CD14-positive monocyte (primary cell): ENCODE results near the gene TMEM248. TPM values are rescaled to one million over a fixed set of nuclear protein-coding genes. Genes with fewer than 3 reads are reported as not detected.
A peak's percentile ranks its signal among the peaks of the same experiment; 100 is the strongest.

ENCODE experiments used
- DNase-seq, 3 donors: peaks; one replicate each; pipeline ENCODE4 v3.0.0-alpha.2; 2011 to 2022
- H2AFZ ChIP-seq: 2 replicates; pipeline ENCODE4 v1.6.0; 2012; ENCODE audit warnings: mild to moderate bottlenecking, low read depth, low read length, inconsistent platforms; ENCODE audit not compliant: insufficient read depth, poor library complexity, severe bottlenecking
- H3K27ac ChIP-seq, 2 donors: 1 replicate in 1 of 2; 2 replicates in 1 of 2; pipeline ENCODE4 v1.5.1; 2012 to 2013; ENCODE audit warnings: low read length in 2 of 2, control low read depth in 1 of 2, inconsistent platforms in 1 of 2, low read depth in 1 of 2, mild to moderate bottlenecking in 1 of 2
- H3K27me3 ChIP-seq, 2 donors: one replicate each; pipeline versions ENCODE4 v1.6.0 to v1.6.1; 2011 to 2013; ENCODE audit warnings: low read length in 2 of 2; ENCODE audit not compliant: control insufficient read depth in 2 of 2, insufficient read depth in 2 of 2
- H3K36me3 ChIP-seq, 2 donors: replicated peaks in 1 of 2; 1 replicate in 1 of 2; 2 replicates in 1 of 2; pipeline versions ENCODE4 v1.5.1 to v1.6.1; 2012 to 2013; ENCODE audit warnings: low read length in 2 of 2, control low read depth in 1 of 2, inconsistent platforms in 1 of 2, mild to moderate bottlenecking in 1 of 2; ENCODE audit not compliant: insufficient read depth in 2 of 2, control insufficient read depth in 1 of 2
- H3K4me1 ChIP-seq, 2 donors: 1 replicate in 1 of 2; 2 replicates in 1 of 2; pipeline versions ENCODE4 v1.5.1 to v1.6.1; 2012 to 2013; ENCODE audit warnings: low read length in 2 of 2, control low read depth in 1 of 2, inconsistent platforms in 1 of 2, mild to moderate bottlenecking in 1 of 2, moderate library complexity in 1 of 2; ENCODE audit not compliant: insufficient read depth in 2 of 2, control insufficient read depth in 1 of 2
- H3K4me2 ChIP-seq: replicated peaks from 2 replicates; pipeline ENCODE3; 2012; ENCODE audit warnings: low read length, moderate library complexity, mild to moderate bottlenecking; ENCODE audit not compliant: poor library complexity, severe bottlenecking; ENCODE audit errors: extremely low read depth
- H3K4me3 ChIP-seq, 3 experiments: fragments of 200-600 bp in 1 of 3; sonication (generic) in 1 of 3; replicated peaks in 1 of 3; 1 replicate in 2 of 3; 2 replicates in 1 of 3; pipeline ENCODE4 v1.5.1; 2011 to 2013; ENCODE audit warnings: low read length in 3 of 3, mild to moderate bottlenecking in 3 of 3, control low read depth in 2 of 3, low read depth in 2 of 3, inconsistent platforms in 1 of 3, moderate library complexity in 1 of 3
- H3K79me2 ChIP-seq: 2 replicates; pipeline ENCODE4 v1.6.0; 2012; ENCODE audit warnings: mild to moderate bottlenecking, control low read depth, inconsistent platforms, low read length, moderate library complexity; ENCODE audit not compliant: insufficient read depth
- H3K9ac ChIP-seq: 2 replicates; pipeline ENCODE4 v1.6.0; 2017; ENCODE audit warnings: low read length, mild to moderate bottlenecking; ENCODE audit not compliant: insufficient read depth, poor library complexity, severe bottlenecking
- H3K9me3 ChIP-seq, 2 donors: replicated peaks in 1 of 2; 1 replicate in 1 of 2; 2 replicates in 1 of 2; pipeline versions ENCODE4 v1.5.1 to v1.6.1; 2012 to 2013; ENCODE audit warnings: low read length in 2 of 2, control low read depth in 1 of 2; ENCODE audit not compliant: control insufficient read depth in 1 of 2, insufficient read depth in 1 of 2
- H4K20me1 ChIP-seq: 2 replicates; pipeline ENCODE4 v1.6.0; 2012; ENCODE audit warnings: mild to moderate bottlenecking, low read length, control low read depth, moderate library complexity; ENCODE audit not compliant: insufficient read depth
- H3K27ac Mint-ChIP-seq, 7 donors: one replicate each; pipeline ENCODE4 v1.8.0; 2020; ENCODE audit warnings: mild to moderate bottlenecking in 7 of 7, mixed read lengths in 7 of 7, moderate library complexity in 6 of 7, inconsistent platforms in 2 of 7
- H3K27me3 Mint-ChIP-seq, 3 donors: one replicate each; pipeline ENCODE4 v1.8.0; 2021 to 2022; ENCODE audit warnings: low read depth in 3 of 3, mild to moderate bottlenecking in 3 of 3, mixed read lengths in 3 of 3, moderate library complexity in 3 of 3, inconsistent platforms in 1 of 3
- H3K36me3 Mint-ChIP-seq, 2 donors: one replicate each; pipeline ENCODE4 v1.8.0; 2020; ENCODE audit warnings: mixed read lengths in 2 of 2, inconsistent platforms in 1 of 2, mild to moderate bottlenecking in 1 of 2
- H3K4me1 Mint-ChIP-seq: one replicate; pipeline ENCODE4 v1.8.0; 2020; ENCODE audit warnings: mild to moderate bottlenecking, mixed read lengths
- H3K4me3 Mint-ChIP-seq, 2 donors: one replicate each; pipeline ENCODE4 v1.8.0; 2020; ENCODE audit warnings: mild to moderate bottlenecking in 2 of 2, mixed read lengths in 2 of 2, moderate library complexity in 1 of 2
- H3K9me3 Mint-ChIP-seq, 7 donors: one replicate each; pipeline ENCODE4 v1.8.0; 2020 to 2022; ENCODE audit warnings: mixed read lengths in 7 of 7, mild to moderate bottlenecking in 6 of 7, moderate library complexity in 6 of 7, inconsistent platforms in 2 of 7
- CTCF ChIP-seq: fragments of 200-600 bp; IDR thresholded peaks from one replicate; pipeline ENCODE4 v1.8.0; 2022; ENCODE audit warnings: antibody characterized with exemption, mild to moderate bottlenecking
- WGBS: methylation state at CpG from one replicate; pipeline ENCODE4 v1.1.5; 2013; ENCODE audit warnings: missing lambda C conversion rate; ENCODE audit not compliant: insufficient coverage; 5-methylcytosine and 5-hydroxymethylcytosine counted together
- intact Hi-C, 2 donors: fragments of 100-400 bp; cut with micrococcal nuclease; formaldehyde crosslinking; loops; one replicate each; pipeline versions ENCODE4 v1.15.0 to v1.15.1; 2023
- polyA plus RNA-seq, 3 donors: library from polyadenylated mRNA; depleted of rRNA in 1 of 3; unstranded in 2 of 3; stranded (reverse) in 1 of 3; fragments of 300-500 nt in 2 of 3; fragments of >200 nt in 1 of 3; fragmentation: Illumina TruSeq in 2 of 3; gene quantifications; 1 replicate in 2 of 3; 2 replicates in 1 of 3; pipeline ENCODE4 v1.2.3, GENCODE V29; 2012 to 2021

The TMEM248 gene
- polyA plus RNA-seq, 3 donors: 67.5 to 82.3 (median 78.3) TPM

- H2AFZ ChIP-seq: no peak overlapping the region
- no peak for DNase-seq
- TF ChIP-seq CTCF: no peak
- H3K4me1 ChIP-seq: no peaks in the 10 kb centered on the region
- H3K27me3 ChIP-seq: no peaks in the 10 kb centered on the region
- intact Hi-C loops: no loop called here
- Mint-ChIP-seq H3K9me3 (no peaks in the 10 kb centered on the region), H3K36me3 (peaks cover 75 to 95% of the 10 kb centered on the region in 2 donors), H3K27ac (peak overlapping the region in 4 of 7 donors; percentile 9 to 66 (median 24)), H3K4me1 (no peaks in the 10 kb centered on the region), H3K4me3 (no peak overlapping the region), H3K27me3 (peaks cover 0 to 1% (median 0%) of the 10 kb centered on the region in 3 donors)
- no peak overlapping the region for H3K4me2 ChIP-seq
- 92% methylated on average over 7 of the region's 11 CpGs for WGBS
- no peak overlapping the region for H3K4me3 ChIP-seq
- peaks cover 88 to 98% of the 10 kb centered on the region in 2 donors for H3K36me3 ChIP-seq
- H3K27ac ChIP-seq: peak overlapping the region in 1 of 2 donors; percentile 14
- no peaks in the 10 kb centered on the region for H4K20me1 ChIP-seq
- H3K9me3 ChIP-seq: no peaks in the 10 kb centered on the region
- no peak overlapping the region for H3K9ac ChIP-seq
- no peaks in the 10 kb centered on the region for H3K79me2 ChIP-seq
Observed at GRCh38 chr7:66952343-66953043, 31.5 kb downstream of the TMEM248 start.

- Histone ChIP-seq H3K4me1 (no peaks in the 10 kb centered on the region), H3K4me3 (no peak overlapping the region), H3K27ac (no peak overlapping the region), H3K9me3 (no peaks in the 10 kb centered on the region), H3K9ac (no peak overlapping the region), H3K4me2 (no peak overlapping the region), H4K20me1 (no peaks in the 10 kb centered on the region), H3K79me2 (no peaks in the 10 kb centered on the region), H2AFZ (no peak overlapping the region), H3K36me3 (peaks cover 89 to 99% of the 10 kb centered on the region in 2 donors), H3K27me3 (no peaks in the 10 kb centered on the region)
- Mint-ChIP-seq H3K36me3 (peaks cover 76 to 96% of the 10 kb centered on the region in 2 donors), H3K4me1 (no peaks in the 10 kb centered on the region), H3K9me3 (no peaks in the 10 kb centered on the region), H3K4me3 (no peak overlapping the region), H3K27me3 (peaks cover 0 to 1% (median 0%) of the 10 kb centered on the region in 3 donors), H3K27ac (peak overlapping the region in 1 of 7 donors; percentile 66)
- no peak for DNase-seq
- no peak for TF ChIP-seq CTCF
- 100% methylated on average over 4 of the region's 5 CpGs for WGBS
- intact Hi-C loops: no loop called here
Observed at GRCh38 chr7:66953044-66953427, 32.0 kb downstream of the TMEM248 start.
